Uterus (tissue), 2 donors: ENCODE data around the gene SHTN1.

Experiments used
- CTCF ChIP-seq, 4 experiments: fragments of 200-600 bp in 2 of 4; fragments of 450-650 bp in 2 of 4; sonication (generic) in 2 of 4; IDR thresholded peaks; one replicate each; pipeline ENCODE4 v1.5.1; 2016 to 2019; ENCODE audit warnings: antibody characterized with exemption in 4 of 4, mild to moderate bottlenecking in 2 of 4, moderate library complexity in 1 of 4
- POLR2A ChIP-seq, 2 donors: fragments of 450-650 bp; IDR thresholded peaks; one replicate each; pipeline ENCODE4 v1.6.1; 2016; ENCODE audit warnings: antibody characterized with exemption in 2 of 2, mild to moderate bottlenecking in 1 of 2, moderate library complexity in 1 of 2

DNA sequence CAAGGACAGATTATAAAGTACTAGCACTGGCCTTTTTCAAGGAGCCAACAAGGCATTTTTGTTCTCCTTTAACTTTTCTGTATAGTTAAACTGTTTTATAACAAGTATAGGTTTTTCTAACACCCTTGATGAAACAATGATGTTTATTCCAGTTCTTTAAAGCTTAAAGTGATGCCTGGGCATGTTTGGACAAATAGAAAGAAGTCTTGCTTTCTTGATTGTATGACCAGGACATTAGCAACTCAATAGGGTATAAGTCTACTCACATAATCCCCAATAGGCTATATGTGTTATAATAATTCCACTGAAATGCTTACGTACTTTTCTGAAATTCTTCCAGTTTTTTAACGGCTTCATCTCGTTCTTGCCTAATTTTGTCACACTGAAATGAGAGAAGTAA, 36.7 kb downstream of the SHTN1 start:
- TF ChIP-seq CTCF (IDR thresholded peaks at IDR 0.05) (no peak), POLR2A (IDR thresholded peaks at IDR 0.05) (no peak)
